HEK293 (cell line): ENCODE results near the gene RBBP8.

ENCODE experiments used
- CTCF ChIA-PET: fragments of 350-600 bp; formaldehyde crosslinking; extraction: SDS; loops from one replicate; lab custom pipeline; 2021; ENCODE audit warnings: antibody characterized with exemption; lab: Yijun Ruan, JAX
- POLR2A ChIA-PET: fragments of 300-600 bp; formaldehyde crosslinking; extraction: SDS; loops from one replicate; lab custom pipeline; 2020; ENCODE audit warnings: antibody characterized with exemption, inconsistent platforms; lab: Yijun Ruan, JAX
- H3K27ac ChIP-seq: fragments of 200-500 bp; sonication (Bioruptor generic); 2 replicates; pipeline ENCODE4 v1.5.1; 2014; ENCODE audit warnings: low read depth, low read length, control low read depth, inconsistent platforms; ENCODE audit errors: extremely low read depth
- H3K36me3 ChIP-seq, 2 experiments: fragments of 200-500 bp in 1 of 2; sonication (Bioruptor generic) in 1 of 2; 1 replicate in 1 of 2; 2 replicates in 1 of 2; pipeline ENCODE4 v1.5.1; 2014 to 2017; ENCODE audit warnings: inconsistent platforms in 2 of 2, low read length in 2 of 2; ENCODE audit not compliant: control insufficient read depth in 2 of 2, insufficient read depth in 1 of 2
- H3K4me1 ChIP-seq: fragments of 200-500 bp; sonication (Bioruptor generic); 2 replicates; pipeline ENCODE4 v1.5.1; 2014; ENCODE audit warnings: mild to moderate bottlenecking, low read length, inconsistent platforms; ENCODE audit not compliant: control insufficient read depth, insufficient read depth
- H3K4me3 ChIP-seq: 2 replicates; pipeline ENCODE4 v1.5.1; 2011; ENCODE audit warnings: low read depth, mild to moderate bottlenecking, control low read depth, low read length, moderate library complexity
- H3K9me3 ChIP-seq: fragments of 200-500 bp; sonication (Bioruptor generic); 2 replicates; pipeline ENCODE4 v1.5.1; 2014; ENCODE audit warnings: low read depth, low read length, inconsistent platforms; ENCODE audit not compliant: control insufficient read depth, insufficient read depth
- CTCF ChIP-seq: fragments of 450-650 bp; formaldehyde crosslinking; IDR thresholded peaks from 2 replicates; pipeline ENCODE4 v1.5.1; 2016; ENCODE audit warnings: missing biosample characterization, missing genetic modification characterization
- GLI2 ChIP-seq: fragments of 450-650 bp; formaldehyde crosslinking; IDR thresholded peaks from 2 replicates; pipeline ENCODE4; 2017; ENCODE audit warnings: missing biosample characterization, missing genetic modification characterization, low read depth, borderline replicate concordance
- HOXA7 ChIP-seq: sonication (generic); formaldehyde crosslinking; IDR thresholded peaks from 2 replicates; pipeline ENCODE4 v1.8.1; 2022; ENCODE audit warnings: missing genetic modification reagents, borderline replicate concordance
- OSR2 ChIP-seq: fragments of 450-650 bp; formaldehyde crosslinking; IDR thresholded peaks from 2 replicates; pipeline ENCODE4 v1.5.1; 2016; ENCODE audit warnings: missing biosample characterization, missing genetic modification characterization
- PRDM1 ChIP-seq: fragments of 450-650 bp; formaldehyde crosslinking; IDR thresholded peaks from 2 replicates; pipeline ENCODE4; 2016; ENCODE audit warnings: missing biosample characterization, missing genetic modification characterization
- ZBTB17 ChIP-seq: fragments of 450-650 bp; formaldehyde crosslinking; IDR thresholded peaks from 2 replicates; pipeline ENCODE4 v1.5.1; 2016; ENCODE audit warnings: missing biosample characterization, missing genetic modification characterization
- ZBTB8A ChIP-seq: fragments of 450-650 bp; formaldehyde crosslinking; IDR thresholded peaks from 2 replicates; pipeline ENCODE4 v1.5.1; 2016; ENCODE audit warnings: missing biosample characterization, missing genetic modification characterization
- ZFP37 ChIP-seq: fragments of 450-650 bp; formaldehyde crosslinking; IDR thresholded peaks from 2 replicates; pipeline ENCODE4 v1.5.1; 2016; ENCODE audit warnings: missing biosample characterization, missing genetic modification characterization
- ZNF10 ChIP-seq: fragments of 450-650 bp; formaldehyde crosslinking; IDR thresholded peaks from 2 replicates; pipeline ENCODE4 v1.5.1; 2017; ENCODE audit warnings: missing biosample characterization, missing genetic modification characterization
- ZNF146 ChIP-seq: fragments of 450-650 bp; formaldehyde crosslinking; IDR thresholded peaks from 2 replicates; pipeline ENCODE4 v1.5.1; 2016; ENCODE audit warnings: missing biosample characterization, missing genetic modification characterization
- ZNF184 ChIP-seq: fragments of 450-650 bp; IDR thresholded peaks from 2 replicates; pipeline ENCODE4 v1.5.1; 2018; ENCODE audit warnings: missing biosample characterization, mild to moderate bottlenecking, missing genetic modification characterization
- ZNF366 ChIP-seq: fragments of 450-650 bp; formaldehyde crosslinking; conservative IDR thresholded peaks from 2 replicates; pipeline ENCODE4 v1.5.1; 2016; ENCODE audit warnings: missing biosample characterization, missing genetic modification characterization
- ZNF449 ChIP-seq: fragments of 450-650 bp; formaldehyde crosslinking; IDR thresholded peaks from 2 replicates; pipeline ENCODE4 v1.5.1; 2017; ENCODE audit warnings: missing biosample characterization, mild to moderate bottlenecking, missing genetic modification characterization, moderate library complexity
- ZNF530 ChIP-seq: fragments of 450-650 bp; formaldehyde crosslinking; IDR thresholded peaks from 2 replicates; pipeline ENCODE4 v1.5.1; 2016; ENCODE audit warnings: low read depth, missing biosample characterization, missing genetic modification characterization
- ZNF654 ChIP-seq: fragments of 450-650 bp; formaldehyde crosslinking; IDR thresholded peaks from 2 replicates; pipeline ENCODE4 v1.5.1; 2016; ENCODE audit warnings: low read depth, missing biosample characterization, missing genetic modification characterization
- ZNF664 ChIP-seq: fragments of 450-650 bp; formaldehyde crosslinking; IDR thresholded peaks from 2 replicates; pipeline ENCODE4 v1.5.1; 2016; ENCODE audit warnings: missing biosample characterization, missing genetic modification characterization
- ZSCAN30 ChIP-seq: fragments of 450-650 bp; IDR thresholded peaks from 2 replicates; pipeline ENCODE4 v1.5.1; 2018; ENCODE audit warnings: missing biosample characterization, mild to moderate bottlenecking, missing genetic modification characterization, moderate library complexity
- TF ChIP-seq, protein P1 (sequence below): fragments of 450-650 bp; formaldehyde crosslinking; conservative IDR thresholded peaks from 2 replicates; pipeline ENCODE4 v1.5.1; 2016; ENCODE audit warnings: low read depth, missing biosample characterization, missing genetic modification characterization

Gene RBBP8

DNA sequence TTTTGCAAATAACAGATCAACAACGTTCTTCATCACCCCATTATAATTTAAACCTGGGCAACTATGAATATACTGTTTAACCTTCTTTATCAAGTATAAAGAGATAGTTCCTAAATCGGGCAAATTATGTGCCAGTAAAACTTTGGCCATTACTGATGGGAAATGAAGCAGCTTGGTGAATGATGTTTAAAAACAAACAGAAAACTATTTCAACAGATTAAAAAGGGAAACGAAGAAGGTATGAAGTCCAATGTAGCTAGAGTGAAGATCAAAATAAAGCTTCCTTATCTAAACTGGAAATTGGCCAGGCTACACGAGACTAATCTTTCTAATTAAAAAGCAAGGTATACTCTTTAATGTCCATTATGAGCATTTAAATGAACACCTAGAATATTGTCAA, 6.7 kb upstream of the RBBP8 start:
- Histone ChIP-seq H3K9me3 (no peaks in the 10 kb centered on the region), H3K36me3 (no peaks in the 10 kb centered on the region), H3K4me3 (no peak overlapping the region), H3K27ac (no peak overlapping the region), H3K4me1 (peaks cover 15% of the 10 kb centered on the region)
- ChIA-PET CTCF (interaction anchor here (0.7 to 1.1 kb wide), 4 partner anchors 11 to 205 kb away, joined by 3 to 5 read pairs (median 4); no protein-coding TSS in a partner anchor), POLR2A (no interaction called here)
- peak; percentile 55; the same call in 1 of the 2 replicates for TF ChIP-seq ZNF664
- no peak for TF ChIP-seq ZNF530 (tag by site-specific recombination)

GRCh38 chr18:22928339-22928738, 4.8 kb upstream of the RBBP8 start:
- CTCF ChIA-PET: interaction anchor here (0.6 to 4.8 kb wide), 4 partner anchors 12 to 115 kb away, joined by 3 to 48 read pairs (median 4); no protein-coding TSS in a partner anchor
- H3K9me3 ChIP-seq: no peaks in the 10 kb centered on the region
- H3K4me1 ChIP-seq: peaks cover 7% of the 10 kb centered on the region
- no peak overlapping the region for H3K27ac ChIP-seq
- TF ChIP-seq PRDM1 (tag by site-specific recombination) (peak; percentile 72), ZFP37 (tag by site-specific recombination) (no peak), ZNF366 (tag by site-specific recombination) (peak; percentile 45)
- H3K36me3 ChIP-seq: no peaks in the 10 kb centered on the region
- H3K4me3 ChIP-seq: no peak overlapping the region
- POLR2A ChIA-PET: no interaction called here

DNA sequence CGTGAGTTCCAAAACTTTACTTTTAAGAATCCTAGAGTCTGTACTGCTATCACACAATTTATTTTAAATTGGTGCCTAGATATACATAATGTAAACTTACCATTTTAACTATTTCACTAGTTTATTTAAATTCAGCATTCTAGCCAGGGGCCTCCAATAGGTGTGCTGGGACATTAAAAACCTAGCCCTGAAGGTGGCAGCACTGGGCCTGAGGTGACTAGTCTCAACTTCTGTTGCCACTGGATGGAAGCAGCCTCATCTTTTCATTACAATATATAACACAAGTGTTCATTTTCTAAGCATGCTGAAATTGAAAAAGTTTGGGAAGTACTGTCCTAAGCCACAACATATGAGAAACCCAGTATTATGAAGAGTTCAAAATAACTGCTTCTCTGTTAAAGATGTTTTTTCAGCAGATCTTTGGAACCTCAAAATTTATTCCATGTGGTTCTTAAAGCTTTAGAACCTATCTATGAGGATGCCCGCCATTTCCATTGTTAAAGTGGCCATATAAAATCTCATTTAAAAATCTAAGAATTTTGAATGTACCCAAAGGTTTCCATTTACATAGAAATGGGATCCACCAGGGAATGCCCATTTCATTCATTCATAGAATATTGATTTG, 2.9 kb upstream of the RBBP8 start:
- ChIA-PET CTCF (interaction anchor here (0.5 to 4.8 kb wide), 25 partner anchors 12 to 577 kb away, joined by 3 to 48 read pairs (median 5); no protein-coding TSS in a partner anchor), POLR2A (no interaction called here)
- Histone ChIP-seq H3K9me3 (no peaks in the 10 kb centered on the region), H3K4me1 (peaks cover 5% of the 10 kb centered on the region), H3K36me3 (no peaks in the 10 kb centered on the region), H3K27ac (no peak overlapping the region), H3K4me3 (no peak overlapping the region)
- TF ChIP-seq ZBTB8A (tag by site-specific recombination) (no peak), HOXA7 (CRISPR knock-in tag) (no peak), ZNF654 (tag by site-specific recombination) (peak; percentile 47), CTCF (tag by site-specific recombination) (peak; percentile 31; the same call in 1 of the 2 replicates), ZSCAN30 (0 out of 2 replicates have a peak, but pooled peaks have one; percentile 13), OSR2 (0 out of 2 replicates have a peak, but pooled peaks have one; percentile 8)

- CTCF ChIA-PET: interaction anchor here (0.6 to 2.1 kb wide), 3 partner anchors 10 to 493 kb away, joined by 5 to 7 read pairs (median 5); no protein-coding TSS in a partner anchor
- POLR2A ChIA-PET: interaction anchor here (0.6 to 1.5 kb wide), 11 partner anchors 8 to 174 kb away, joined by 3 to 12 read pairs (median 4); no protein-coding TSS in a partner anchor
- H3K4me3 ChIP-seq: peak overlapping the region; percentile 60
- no peaks in the 10 kb centered on the region for H3K9me3 ChIP-seq
- peaks cover 13 to 14% of the 10 kb centered on the region in 2 experiments; a peak in 2 of 3 replicates for H3K36me3 ChIP-seq
- peaks cover 5% of the 10 kb centered on the region for H3K4me1 ChIP-seq
- peak overlapping the region; percentile 95 for H3K27ac ChIP-seq
- peak; percentile 72 for TF ChIP-seq ZBTB17 (tag by site-specific recombination)
- no peak for TF ChIP-seq GLI2 (tag by site-specific recombination)
- no peak for TF ChIP-seq ZNF654 (tag by site-specific recombination)
- TF ChIP-seq, protein P1, sequence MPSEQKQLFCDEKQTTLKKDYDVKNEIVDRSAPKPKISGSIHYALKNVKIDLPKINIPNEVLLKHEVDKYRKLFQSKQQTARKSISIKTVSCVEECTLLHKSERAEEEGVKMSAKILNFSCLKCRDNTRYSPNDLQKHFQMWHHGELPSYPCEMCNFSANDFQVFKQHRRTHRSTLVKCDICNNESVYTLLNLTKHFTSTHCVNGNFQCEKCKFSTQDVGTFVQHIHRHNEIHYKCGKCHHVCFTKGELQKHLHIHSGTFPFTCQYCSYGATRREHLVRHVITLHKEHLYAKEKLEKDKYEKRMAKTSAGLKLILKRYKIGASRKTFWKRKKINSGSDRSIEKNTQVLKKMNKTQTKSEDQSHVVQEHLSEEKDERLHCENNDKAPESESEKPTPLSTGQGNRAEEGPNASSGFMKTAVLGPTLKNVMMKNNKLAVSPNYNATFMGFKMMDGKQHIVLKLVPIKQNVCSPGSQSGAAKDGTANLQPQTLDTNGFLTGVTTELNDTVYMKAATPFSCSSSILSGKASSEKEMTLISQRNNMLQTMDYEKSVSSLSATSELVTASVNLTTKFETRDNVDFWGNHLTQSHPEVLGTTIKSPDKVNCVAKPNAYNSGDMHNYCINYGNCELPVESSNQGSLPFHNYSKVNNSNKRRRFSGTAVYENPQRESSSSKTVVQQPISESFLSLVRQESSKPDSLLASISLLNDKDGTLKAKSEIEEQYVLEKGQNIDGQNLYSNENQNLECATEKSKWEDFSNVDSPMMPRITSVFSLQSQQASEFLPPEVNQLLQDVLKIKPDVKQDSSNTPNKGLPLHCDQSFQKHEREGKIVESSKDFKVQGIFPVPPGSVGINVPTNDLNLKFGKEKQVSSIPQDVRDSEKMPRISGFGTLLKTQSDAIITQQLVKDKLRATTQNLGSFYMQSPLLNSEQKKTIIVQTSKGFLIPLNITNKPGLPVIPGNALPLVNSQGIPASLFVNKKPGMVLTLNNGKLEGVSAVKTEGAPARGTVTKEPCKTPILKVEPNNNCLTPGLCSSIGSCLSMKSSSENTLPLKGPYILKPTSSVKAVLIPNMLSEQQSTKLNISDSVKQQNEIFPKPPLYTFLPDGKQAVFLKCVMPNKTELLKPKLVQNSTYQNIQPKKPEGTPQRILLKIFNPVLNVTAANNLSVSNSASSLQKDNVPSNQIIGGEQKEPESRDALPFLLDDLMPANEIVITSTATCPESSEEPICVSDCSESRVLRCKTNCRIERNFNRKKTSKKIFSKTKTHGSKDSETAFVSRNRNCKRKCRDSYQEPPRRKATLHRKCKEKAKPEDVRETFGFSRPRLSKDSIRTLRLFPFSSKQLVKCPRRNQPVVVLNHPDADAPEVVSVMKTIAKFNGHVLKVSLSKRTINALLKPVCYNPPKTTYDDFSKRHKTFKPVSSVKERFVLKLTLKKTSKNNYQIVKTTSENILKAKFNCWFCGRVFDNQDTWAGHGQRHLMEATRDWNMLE (tag by site-specific recombination): no peak
- no peak for TF ChIP-seq ZNF184
- TF ChIP-seq ZNF449 (tag by site-specific recombination): no peak
- TF ChIP-seq ZNF146 (tag by site-specific recombination): no peak
- no peak for TF ChIP-seq ZNF10 (tag by site-specific recombination)
Observed at GRCh38 chr18:22932885-22933205, 283 bp upstream of the RBBP8 start.
